Measurements from ENCODE around the gene GAB1.

GAB1 gene

DNA sequence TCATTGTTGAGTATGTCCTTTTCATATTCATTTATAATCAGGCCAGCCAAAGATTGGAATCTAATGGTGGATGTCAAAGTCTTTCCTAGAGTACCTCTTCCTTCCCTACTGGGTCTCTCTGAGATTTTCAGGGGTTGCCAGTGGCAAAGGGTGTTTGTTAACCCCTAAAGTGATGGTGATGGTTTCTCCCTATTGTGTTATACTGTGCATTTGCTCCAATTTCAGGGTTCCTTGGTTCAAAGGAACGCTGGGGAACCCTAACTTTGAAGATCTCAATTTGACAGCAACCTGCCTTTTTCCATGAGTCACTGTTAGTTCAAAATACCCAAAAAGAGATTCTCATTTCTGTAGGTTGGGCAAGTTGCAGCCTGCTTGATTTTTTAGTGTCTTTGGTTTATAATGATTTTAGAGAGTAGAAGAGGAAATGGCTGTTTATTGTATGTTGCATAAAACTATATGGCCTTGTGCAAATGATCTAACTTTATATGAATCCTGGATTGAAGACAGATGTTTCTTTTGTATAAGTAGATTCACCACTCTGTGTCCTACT lies 23.0 kb downstream of the GAB1 start:
- no peak for DNase-seq

DNA sequence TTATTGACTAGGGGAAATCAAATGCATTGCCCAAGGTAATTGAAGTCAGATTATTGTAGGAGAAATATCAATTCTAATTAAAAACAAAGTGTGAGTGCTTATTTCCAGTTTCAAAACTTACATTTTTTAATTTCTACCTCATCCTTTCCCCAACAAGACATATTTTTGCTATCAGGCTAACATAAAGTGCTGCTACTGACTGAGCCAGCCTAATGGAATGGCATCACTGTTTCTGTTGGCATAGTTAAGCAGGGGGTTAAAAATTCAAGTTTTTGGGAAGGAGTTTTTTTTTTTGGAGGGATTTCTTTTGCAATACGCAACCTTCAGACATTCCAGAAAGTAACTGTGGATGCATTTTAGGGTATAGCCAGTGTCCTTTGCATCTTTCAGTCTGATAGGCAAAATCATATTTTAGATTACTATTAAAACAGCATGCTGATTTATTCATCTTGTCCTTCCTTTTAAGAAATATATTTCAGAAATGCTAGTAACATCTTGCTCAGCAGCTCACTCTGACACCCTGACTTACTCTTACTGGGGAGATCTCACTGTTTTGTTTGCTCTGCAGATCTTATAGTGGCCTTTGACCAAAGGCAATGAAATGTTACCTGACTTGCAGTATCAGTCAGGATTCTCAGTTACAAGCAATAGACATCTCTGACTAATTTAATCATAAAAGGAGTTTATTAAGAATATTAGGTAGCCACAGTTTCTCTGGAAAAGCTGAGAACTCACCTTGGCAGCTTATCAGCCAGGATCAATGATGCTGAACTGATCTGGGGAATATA lies 24.4 kb downstream of the GAB1 start:
- DNase-seq: no peak

DNA sequence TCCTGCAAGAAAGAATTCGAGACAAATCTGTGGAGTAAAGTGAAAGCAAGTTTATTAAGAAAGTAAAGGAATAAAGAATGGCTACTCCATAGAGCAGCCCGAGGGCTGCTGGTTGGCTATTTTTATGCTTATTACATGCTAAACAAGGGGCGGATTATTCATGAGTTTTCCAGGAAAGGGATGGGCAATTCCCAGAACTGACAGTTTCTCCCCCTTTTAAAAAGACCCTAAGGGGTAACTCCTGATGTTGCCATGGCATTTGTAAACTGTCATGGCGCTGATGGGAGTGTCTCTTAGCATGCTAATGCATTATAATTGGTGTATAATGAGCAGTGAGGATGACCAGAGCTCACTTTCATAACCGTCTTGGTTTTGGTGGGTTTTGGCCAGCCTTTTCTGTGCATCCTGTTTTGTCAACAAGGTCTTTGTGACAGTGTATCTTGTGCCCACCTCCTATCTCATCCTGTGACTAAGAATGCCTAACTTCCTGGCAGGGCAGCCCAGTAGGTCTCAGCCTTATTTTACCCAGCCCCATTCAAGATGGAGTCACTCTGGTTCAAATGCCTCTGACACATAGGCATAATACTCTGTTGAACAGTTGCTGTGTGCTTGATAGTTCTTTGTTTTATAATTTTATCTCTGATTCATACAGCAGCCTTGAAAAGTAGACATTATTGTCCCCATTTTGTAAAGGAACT lies 25.8 kb downstream of the GAB1 start:
- no peak for DNase-seq

DNA sequence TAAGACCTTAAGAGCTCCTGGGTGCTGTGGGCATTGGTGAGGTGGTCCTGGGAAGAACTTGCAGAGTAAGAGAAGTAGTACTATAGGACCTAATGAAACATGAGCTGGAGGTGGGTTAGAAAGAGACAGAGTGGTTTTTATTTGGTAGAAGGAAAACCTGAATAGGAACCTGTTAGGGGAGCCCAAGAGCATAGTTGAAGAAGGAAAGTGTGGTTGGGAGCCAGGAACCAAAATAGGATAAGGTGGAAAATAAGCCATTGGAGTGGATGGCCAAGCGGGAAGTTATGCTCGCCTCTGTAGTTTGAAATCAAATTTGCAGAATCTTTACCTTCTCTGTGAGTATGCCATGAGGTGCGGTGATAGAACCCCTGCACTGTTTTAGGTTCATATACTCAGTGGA lies 26.7 kb downstream of the GAB1 start:
- DNase-seq: no peak

DNA sequence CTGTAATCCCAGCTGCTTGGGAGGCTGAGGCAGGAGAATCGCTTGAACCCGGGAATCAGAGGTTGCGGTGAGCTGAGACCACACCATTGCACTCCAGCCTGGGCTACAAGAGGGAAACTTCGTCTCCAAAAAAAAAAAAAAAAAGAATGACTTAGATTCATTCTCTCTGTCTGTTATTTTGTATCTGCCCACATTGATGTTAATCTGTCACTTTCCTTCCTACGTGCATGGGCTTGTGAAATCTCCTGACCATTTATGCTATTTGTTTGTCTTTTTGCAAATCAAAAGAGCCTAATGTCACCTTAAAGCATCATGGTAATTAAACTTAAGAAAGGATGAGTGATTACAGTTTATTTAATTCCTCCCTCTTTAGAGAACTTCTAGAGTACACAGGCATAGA lies 27.4 kb downstream of the GAB1 start:
- no peak for DNase-seq

DNA sequence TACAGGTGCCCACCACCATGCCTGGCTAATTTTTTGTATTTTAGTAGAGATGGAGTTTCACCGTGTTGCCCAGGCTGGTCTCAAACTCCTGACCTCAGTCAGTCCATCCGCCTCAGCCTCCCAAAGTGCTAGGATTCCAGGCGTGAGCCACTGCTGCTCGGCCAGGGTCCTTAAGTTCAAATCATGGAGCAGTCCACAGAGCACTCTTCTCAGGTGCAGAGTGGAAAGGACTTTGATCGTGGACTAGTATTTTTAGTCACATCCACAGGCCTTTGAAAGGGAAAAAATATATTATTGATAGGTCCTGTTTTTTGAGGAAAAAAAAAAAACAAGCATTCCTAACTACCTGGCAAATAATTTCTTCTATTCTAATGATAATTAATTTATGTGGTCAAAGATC lies 31.2 kb downstream of the GAB1 start:
- no peak for DNase-seq

DNA sequence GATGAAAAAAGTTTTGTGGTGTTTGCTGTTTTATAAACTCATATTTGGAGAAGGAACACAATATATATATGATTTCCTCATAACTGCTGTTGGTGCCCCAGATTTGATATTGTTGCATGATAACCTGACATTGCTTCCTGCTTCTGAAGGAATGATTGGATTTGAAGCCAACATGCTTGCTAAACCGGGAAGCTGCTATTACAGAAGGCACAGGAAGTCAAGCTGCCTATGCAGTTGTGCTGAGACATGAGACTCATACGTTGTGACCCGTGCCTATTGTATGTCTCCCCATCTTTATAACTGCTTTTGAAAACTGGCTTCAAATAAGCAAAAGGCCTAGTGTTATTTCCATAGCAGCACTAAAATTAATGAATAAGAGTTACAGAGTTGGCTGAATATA lies 32.9 kb downstream of the GAB1 start:
- DNase-seq: no peak

DNA sequence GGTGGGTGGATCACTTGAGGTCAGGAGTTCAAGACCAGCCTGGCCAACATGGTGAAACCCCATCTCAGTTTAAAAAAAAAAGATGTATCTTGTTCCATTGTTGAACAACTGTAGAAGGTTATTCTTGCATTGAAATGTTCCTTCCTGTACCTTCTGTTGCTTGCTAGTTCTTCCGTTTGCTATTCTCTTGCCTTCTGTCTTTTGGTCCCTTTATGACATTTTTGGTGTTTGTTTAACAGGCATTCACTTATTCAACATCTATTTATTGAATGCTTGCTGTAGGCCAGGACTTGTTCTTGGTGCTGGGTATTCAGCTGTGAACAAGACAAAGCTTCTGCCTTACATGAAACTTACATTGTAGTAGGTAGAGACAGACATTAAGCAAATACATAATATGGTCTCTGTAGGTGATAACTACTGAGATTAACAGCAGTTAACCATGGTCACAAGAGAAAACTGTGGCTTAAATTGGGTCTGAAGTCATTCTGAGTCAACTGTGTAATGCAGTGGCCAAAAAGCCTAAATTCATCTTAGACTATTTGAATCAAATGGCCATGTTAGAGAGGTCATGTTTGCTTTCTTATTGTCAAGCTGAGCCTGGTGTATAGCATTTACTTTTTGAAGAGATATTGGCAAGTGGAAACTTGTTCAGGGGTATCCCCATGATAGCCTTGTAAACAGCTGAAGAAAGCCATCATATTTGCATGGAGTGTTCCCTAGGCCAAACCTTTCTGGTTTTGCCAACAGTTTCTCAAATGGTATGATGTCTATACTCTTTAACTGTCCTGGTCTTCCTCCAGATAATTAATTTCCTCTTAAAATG lies 35.6 kb downstream of the GAB1 start:
- DNase-seq: no peak

DNA sequence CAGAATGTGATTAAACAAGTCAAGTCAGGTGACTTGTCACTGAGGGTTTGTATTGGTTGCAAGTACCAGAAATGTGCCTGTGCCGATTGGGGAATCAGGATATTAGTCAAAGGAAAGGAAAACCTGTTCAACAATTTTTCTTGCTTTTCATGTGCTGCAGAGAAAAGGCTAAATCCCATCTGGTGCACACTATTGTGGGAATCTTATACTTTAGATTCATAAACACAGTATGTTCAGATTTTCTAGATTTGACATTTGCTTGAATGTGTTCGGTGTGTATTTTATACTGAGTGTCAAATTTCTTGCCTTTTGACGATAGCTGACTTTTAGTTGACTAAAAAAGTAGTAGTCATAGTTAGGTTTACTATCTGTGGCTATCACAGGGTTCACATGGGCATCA lies 37.6 kb downstream of the GAB1 start:
- no peak for DNase-seq

DNA sequence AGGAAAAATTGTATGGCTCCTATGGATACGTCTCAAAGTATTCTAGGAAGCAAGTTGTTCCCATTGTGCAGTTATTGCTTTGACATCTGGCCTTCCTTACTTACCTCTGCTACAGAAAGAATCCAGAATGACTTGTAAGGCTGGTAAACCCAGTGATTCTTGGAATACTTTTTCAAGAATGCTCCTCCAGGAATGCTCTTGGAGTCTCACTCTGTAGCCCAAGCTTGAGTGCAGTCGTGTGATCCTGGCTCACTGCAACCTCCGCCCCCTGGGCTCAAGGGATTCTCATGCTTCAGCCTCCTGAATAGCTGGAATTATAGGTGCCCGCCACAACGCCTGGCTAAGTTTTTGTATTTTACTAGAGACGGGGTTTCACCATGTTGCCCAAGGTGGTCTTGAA lies 38.1 kb downstream of the GAB1 start:
- no peak for DNase-seq

DNA sequence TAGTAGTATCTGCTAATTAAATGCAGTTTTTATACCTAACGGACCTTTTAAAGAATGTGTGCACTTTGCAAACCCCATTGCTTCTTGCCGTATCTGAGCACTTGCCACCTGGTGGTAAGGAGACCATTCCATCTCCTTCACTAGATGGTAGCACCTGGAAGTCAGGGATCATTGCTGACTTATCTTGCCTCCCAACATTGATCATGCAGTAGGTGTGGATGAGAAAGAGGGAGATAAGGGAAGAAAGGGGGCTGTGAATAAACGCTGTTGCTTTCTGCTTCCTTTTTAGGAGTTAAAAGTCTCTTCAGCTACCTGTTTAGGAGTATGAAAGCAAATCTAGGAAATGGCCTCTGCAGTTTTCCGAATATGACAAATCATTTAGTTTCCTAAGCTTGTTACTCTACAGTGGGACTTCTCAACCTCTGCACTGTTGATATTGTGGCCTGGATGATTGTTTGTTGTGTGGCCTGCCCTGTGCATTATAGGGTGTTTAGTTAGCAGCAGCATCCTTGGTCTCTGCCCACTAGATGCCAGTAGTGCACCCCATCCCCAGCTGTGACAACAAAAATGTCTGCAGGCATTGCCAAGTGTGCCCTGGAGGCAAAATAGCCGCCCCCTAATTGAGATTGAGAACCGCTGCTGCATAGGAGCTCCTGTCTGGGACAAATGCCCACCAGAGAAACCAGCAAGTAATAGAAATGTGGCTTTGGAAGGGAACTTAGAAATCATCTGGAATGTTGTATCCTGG lies 38.8 kb downstream of the GAB1 start:
- DNase-seq: peak; percentile 21

DNA sequence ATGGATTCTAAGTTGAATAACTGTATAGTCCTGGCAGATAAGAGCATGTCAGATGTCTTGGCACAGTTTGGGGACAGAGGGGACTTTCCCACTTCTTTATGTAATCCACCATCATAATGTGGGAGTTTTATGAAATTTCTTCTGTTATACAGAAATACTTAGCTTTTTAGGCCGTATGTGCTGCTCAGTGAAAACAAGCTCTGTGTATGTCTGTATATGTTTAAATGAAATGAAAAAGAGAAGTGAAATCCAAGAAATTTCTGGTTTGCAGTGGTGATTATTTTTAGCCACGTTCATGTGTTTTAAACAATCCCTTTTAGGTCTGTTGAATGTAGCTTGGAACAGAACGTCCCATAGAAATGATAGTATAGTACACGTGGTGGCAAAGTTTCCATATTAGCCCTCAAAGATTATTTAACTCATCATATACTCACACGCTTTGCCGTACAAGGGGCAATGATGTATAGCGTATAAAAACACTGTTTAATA lies 41.0 kb downstream of the GAB1 start:
- DNase-seq: peak; percentile 78

DNA sequence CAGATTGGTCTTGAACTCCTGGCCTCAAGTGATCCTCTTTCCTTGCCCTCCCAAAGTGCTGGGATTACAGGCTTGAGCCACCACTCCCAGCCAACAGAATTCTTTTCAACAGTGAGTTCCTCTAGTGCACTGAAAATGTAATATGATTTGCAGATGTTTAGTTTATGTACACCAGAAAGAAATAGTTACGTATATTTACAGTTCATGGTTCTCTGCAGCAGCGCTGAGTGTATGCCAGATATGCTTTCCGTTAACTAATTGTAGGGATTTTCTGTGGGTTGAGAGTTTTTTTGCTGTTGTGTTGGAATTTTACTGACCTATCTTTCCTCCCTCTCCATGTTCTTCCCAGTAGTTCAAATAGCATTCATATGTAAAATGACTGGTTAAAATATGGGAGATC lies 44.0 kb downstream of the GAB1 start:
- DNase-seq: no peak

DNA sequence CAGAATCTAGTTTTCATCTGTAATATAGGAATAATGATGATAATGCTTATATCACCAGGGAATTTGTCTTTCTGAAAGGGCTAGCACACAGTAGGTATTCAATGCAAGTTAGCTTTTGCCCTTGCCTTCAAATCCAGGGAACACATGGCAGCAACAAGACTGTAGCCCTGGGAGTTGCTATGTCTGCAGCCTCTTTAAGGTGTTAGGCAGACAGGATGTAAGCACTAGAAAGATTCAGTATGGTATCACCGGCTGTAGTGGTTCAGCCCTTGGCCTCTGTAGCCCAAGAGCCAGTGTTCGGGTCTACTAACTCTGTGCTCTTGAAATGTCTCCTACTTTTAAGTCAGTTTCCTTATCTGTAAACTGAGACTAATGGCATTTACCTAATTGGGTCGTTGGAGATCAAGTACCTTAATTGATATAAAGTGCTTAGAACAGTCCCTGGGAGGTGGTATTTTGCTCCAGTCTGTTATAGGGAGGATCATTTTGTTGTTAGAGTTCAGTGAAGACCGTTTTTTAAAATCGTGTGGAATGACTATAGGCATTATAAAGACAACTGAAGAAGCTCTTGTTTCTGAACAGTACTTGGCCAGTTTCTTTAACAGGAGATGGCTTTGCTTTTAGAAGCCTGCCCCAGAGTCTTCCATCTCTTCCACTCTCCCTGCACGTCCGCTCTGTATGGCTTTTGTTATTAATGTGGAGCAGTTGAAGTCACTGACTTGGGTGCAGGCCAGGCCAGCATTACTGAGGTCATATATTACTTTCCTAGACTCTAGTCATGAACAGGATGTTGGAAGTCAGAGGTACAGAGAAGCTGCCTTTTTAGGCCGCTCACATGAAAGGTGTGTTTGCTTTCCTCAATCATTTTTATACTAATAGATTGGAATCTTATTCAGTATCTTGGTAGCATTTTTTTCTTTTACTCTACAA lies 44.8 kb downstream of the GAB1 start:
- no peak for DNase-seq

DNA sequence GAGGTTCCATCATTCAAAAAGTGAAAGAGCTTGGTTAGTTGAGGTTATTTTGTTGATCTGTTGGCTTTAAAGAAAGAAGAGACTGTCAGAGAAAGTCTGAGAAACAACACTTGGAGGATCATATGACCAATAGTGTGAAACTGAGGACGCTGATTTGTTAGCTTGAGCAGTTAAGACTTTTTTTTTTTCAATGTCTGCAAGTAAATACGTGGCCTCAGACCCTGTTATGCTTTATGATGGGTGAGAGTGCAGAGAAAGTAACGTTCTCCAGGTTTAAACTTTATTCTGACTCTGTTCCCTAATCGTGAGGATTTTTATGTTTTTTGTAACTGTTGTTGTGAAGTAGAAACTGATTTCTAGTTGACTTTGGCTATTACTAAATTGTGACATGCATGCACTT lies 45.9 kb downstream of the GAB1 start:
- DNase-seq: no peak

DNA sequence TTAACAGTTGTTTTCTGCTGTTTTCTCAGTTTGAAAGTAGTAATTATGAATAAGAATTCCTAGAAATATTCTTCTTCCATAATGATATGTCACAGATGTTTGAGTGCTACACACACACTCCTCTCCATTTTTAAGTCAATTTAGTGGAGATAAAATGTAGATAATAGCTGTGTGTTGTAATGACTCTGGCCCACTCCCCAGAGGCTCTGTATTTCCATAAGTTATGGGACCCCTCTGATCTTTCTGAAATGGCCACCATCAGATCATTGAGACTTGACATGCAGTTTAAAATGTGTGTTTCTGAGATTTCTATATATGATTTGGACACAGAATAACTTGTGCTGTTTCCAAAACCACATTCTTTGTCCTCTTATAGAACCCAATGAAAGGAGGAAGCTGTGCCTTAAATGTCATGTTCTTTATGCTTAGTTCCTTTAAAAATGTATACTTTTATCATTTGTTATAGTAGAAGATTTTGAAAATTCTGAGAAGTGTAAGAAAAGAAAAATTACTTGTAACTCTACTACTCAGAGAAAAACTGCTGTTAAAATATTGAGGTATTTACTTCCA lies 46.4 kb downstream of the GAB1 start:
- peak; percentile 21 for DNase-seq

DNA sequence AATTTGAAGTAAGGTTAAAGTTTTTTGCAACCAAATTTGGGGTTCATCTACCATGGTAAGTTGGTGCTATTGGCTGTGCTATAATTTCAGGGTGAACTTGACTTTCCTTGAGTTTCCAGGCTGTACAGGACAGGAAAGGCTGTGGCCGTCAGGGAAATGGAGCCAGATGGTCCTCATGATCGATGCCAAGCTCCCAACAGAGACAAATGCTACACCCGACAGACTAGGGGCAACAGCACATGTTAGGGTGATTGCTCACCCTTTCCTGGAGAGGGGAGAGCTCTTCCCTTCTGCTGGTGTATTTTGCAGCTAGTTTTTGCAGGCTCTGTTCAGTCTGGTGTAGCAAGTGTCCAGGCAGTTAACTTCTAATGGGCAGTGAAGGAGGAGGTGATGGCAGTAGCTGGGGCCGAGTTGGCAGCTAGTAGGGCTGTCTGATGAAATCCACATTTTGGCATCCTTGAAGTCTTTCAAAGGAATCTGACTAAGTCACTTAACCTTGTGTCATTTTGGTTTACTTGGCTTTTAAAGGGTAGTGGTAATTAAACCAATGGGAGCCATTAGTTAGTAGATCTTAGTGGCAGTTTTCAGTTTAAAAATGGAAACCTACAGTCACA lies 47.8 kb downstream of the GAB1 start:
- DNase-seq: no peak

DNA sequence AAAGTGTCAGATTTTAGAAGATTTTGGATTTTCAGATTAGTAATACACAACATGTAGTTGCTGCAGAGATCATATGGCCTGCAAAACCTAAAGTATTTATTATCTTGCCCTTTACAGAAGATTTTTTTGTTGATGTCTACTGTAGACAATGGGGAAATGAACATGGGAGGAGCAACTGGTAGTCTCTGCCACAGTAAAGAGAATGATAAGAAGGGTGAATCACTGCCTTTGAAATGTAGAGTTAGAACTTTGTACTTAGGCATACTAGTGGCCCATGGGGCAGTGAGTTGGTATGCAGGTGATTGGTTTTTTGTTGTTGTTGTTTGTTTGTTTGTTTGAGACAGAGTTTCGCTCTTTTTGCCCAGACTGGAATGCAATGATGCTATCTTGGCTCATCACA lies 50.1 kb downstream of the GAB1 start:
- no peak for DNase-seq

DNA sequence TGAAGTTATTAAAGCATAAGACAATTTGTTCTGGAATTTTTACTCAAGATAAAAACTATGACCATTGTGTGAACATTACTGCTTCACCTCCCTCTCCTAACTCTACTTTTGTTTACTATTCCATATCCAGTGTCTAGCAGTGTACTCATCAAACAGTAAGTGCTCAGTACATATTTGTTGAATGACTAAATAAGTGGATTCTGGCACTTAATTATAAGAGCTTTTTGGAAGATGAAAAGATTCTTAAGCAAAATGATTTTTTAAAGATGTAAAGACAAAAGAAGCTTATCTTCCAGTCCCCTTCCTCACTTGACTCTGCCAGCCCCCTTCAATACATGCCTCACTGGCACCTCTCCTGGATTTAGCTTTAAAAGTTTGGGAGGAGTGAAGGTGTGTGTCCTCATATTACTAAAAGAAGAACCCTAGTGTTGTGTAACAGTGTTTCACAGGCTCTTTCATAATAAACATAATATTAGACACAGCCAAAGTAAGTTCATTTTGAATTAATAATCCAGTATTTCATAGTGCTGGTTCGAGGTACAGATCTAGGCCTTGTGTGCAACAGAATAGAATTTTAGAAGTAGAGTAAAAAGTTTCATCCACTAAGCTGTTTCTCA lies 53.0 kb downstream of the GAB1 start:
- no peak for DNase-seq

DNA sequence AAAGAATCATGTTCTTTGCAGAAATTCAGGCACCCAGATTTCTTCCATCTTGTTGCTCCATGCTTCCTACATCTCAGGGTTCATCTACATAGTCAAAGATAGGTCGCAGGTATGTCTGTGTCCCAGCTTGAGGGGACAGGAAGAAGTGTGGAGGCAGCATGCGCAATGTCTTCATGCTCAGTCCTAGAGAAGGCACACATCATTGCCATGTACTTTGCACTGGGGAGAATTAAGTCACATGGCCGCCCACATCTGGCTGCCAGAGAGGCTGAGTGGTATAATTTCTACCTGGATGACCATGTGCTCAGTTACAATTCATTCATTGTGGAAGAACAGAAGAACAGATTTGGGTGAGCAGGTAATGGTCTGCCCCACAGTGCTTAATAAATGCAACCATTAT lies 54.1 kb downstream of the GAB1 start:
- DNase-seq: no peak

All from MV-4-11 (cell line).